HG02884 (cell line): ENCODE results near the gene SMARCD1.
A peak's percentile ranks its signal among the peaks of the same experiment; 100 is the strongest.
"Not testable (repeated sequence)": the region's sequence is repeated elsewhere in the genome, so short reads cannot be mapped to it uniquely, and the experiment has no call there.

Experiments
- ATAC-seq: cut with Tn5 transposase; IDR thresholded peaks from one replicate; pipeline ENCODE4 v1.9.1; 2021; ENCODE audit warnings: mild to moderate bottlenecking, moderate library complexity; ENCODE audit not compliant: unreplicated experiment

Gene SMARCD1

GRCh38 chr12:50074936-50075807 lies 10.0 kb upstream of the SMARCD1 start:
- peak; percentile 82 for ATAC-seq

GRCh38 chr12:50075808-50076170 lies 9.4 kb upstream of the SMARCD1 start:
- ATAC-seq = no peak

- no peak for ATAC-seq
Measured at GRCh38 chr12:50077099-50077498, 8.0 kb upstream of the SMARCD1 start.

GRCh38 chr12:50078281-50078680 lies 6.9 kb upstream of the SMARCD1 start:
- ATAC-seq = no peak

- ATAC-seq = no peak
Measured at GRCh38 chr12:50079771-50080170, 5.4 kb upstream of the SMARCD1 start.

GRCh38 chr12:50081096-50081808 lies 3.9 kb upstream of the SMARCD1 start:
- ATAC-seq = no peak

- no peak for ATAC-seq
Measured at GRCh38 chr12:50082644-50083043, 2.5 kb upstream of the SMARCD1 start.

GRCh38 chr12:50083301-50083700 lies 1.8 kb upstream of the SMARCD1 start:
- ATAC-seq = no peak

GRCh38 chr12:50084409-50084774 lies 750 bp upstream of the SMARCD1 start:
- ATAC-seq = not testable (repeated sequence)

- no peak for ATAC-seq
Measured at GRCh38 chr12:50085615-50086072, 502 bp downstream of the SMARCD1 start.

GRCh38 chr12:50086148-50086547 lies 1.0 kb downstream of the SMARCD1 start:
- ATAC-seq = no peak

GRCh38 chr12:50087151-50087550 lies 2.0 kb downstream of the SMARCD1 start:
- ATAC-seq = no peak

- ATAC-seq = no peak
Measured at GRCh38 chr12:50087995-50088394, 2.9 kb downstream of the SMARCD1 start.

- ATAC-seq = no peak
Measured at GRCh38 chr12:50088577-50089335, 3.6 kb downstream of the SMARCD1 start.

GRCh38 chr12:50089730-50090129 lies 4.6 kb downstream of the SMARCD1 start:
- ATAC-seq = no peak

GRCh38 chr12:50090391-50090790 lies 5.2 kb downstream of the SMARCD1 start:
- ATAC-seq = no peak

- no peak for ATAC-seq
Measured at GRCh38 chr12:50097952-50098351, 12.8 kb downstream of the SMARCD1 start.

- ATAC-seq = no peak
Measured at GRCh38 chr12:50099302-50100008, 14.3 kb downstream of the SMARCD1 start.

- ATAC-seq = no peak
Measured at GRCh38 chr12:50100561-50100960, 15.4 kb downstream of the SMARCD1 start.

GRCh38 chr12:50101663-50102062 lies 16.5 kb downstream of the SMARCD1 start:
- ATAC-seq = no peak

- no peak for ATAC-seq
Measured at GRCh38 chr12:50102131-50102531, 17.0 kb downstream of the SMARCD1 start.
